HUDEP-2 (cell line): Measurements from ENCODE around the gene IL17RB.

Experiments used
- DNase-seq, 76 experiments: peaks; one replicate each; lab custom pipeline; 2025; ENCODE audit not compliant: unreplicated experiment in 76 of 76; lab: John Stamatoyannopoulos, UW

IL17RB gene

DNA sequence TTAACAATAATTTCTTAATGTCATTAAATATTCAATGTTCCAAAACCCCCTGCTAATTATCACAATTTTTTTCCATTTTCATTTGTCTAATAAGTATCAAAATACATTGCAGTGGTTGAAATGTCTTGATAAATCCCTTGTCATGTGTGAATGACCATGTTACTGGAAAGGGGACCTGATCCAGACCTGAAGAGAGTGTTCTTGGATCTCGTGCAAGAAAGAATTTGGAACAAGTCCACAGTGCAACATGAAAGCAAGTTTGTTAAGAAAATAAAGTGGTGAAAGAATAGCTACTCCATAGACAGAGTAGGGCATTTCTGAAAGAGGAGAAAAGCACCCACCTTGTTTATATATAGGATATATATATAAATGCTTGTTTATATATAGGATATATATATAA, 55.7 kb downstream of the IL17RB start:
- no peak for DNase-seq

DNA sequence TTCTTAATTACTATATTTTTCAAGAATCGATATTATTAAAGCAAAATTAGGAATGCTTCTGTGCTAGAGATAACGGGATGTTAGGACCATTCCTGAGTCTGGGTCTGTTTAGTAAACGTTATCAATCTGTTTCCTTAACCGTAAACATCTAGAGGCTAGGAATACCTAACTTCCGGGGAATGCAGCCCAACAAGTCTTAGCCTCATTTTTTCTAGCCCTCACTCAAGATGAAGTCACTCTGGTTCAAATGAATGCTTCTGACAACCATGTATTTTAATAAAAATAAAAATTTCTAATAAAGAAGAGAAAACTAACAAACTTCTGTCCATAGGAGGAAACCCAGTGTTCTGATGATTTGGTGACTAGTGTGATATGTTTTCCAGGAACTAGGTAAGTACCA, 56.3 kb downstream of the IL17RB start:
- DNase-seq, result no peak

DNA sequence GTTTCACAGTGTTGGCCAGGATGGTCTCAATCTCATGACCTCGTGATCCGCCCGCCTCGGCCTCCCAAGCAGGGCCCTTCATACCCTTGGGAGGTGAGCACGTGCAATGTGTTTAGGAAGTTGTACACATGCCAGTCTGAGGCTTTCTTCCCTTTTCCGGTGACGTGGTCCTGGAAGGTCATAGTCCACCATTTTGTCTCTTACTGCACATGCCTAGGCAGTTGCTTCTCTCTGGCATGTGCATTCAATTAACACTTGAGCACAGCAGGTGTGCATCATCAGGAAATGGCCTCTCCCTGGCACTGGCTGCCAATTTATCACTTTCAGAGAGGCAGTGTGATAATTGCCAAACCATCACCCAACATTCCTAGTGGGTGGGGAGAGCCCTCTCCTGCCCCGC, 67.0 kb downstream of the IL17RB start:
- DNase-seq, result no peak
